GM18526 (cell line): ENCODE data around the gene ECE1.

Source experiments
- POLR2A ChIP-seq: IDR thresholded peaks from 3 replicates; pipeline ENCODE4 v1.6.1; 2011; ENCODE audit not compliant: insufficient read length; ENCODE audit errors: extremely low read depth

Gene ECE1

DNA sequence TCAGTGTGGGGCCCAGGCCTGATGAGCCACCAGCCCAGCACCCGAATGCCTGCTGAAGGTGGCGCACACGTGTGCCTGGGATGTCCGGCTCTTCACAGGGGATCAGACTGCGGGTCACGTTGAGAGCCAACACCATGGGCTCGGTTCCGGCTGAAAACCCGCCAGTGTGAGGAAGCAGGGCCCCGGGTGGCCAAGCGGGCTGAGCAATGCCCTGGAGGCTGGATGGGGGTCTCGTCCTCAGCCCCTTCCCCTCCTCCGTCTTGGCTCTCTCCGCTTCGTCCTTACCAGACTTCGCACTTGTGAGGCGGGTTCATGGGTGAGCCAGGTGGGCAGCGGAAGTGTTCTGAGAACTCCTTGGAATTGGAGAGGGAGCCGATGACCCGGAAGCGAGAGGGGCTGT, 70.6 kb downstream of the ECE1 start:
- TF ChIP-seq POLR2A: no peak

DNA sequence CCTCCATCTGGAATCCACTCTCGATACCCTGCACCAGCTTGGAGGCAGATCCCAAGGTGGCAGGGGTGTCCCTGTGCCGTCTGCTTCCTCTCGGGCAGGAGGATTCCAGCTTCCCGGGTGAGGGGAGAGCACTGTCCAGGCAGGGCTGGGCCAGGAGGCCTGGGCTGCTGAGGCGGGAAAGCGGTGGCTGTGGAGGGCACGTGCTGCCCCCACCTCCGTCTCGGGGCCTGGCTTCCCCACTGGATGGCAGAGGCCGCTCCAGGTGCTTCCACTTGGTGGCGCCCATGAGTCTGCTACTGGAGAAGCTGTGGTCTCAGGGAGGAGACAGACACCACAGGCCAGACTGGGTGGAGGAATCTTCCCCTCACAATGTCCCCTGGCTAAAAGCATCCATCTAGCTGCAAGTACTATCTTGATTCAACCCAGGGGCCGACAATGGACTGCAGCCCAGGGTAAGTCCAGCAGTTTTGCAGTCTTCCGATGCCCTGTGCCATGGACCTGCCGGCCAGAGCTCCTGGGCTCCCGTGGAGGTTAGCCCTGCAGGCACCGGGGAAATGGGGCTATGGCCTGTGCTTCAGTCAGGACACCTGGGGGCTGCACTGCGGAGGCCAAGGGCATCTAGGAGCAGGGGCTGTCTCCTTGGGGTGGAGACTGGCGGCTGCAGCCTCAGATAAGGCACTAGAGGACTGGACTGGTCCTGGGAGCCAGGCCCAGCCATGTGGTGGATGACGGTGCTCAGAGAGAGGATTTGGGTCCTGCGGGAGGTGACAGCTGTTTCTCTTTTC, 72.3 kb downstream of the ECE1 start:
- no peak for TF ChIP-seq POLR2A

- no peak for TF ChIP-seq POLR2A
These were observed 73.1 kb downstream of the ECE1 start for GRCh38 chr1:21216835-21217811.

DNA sequence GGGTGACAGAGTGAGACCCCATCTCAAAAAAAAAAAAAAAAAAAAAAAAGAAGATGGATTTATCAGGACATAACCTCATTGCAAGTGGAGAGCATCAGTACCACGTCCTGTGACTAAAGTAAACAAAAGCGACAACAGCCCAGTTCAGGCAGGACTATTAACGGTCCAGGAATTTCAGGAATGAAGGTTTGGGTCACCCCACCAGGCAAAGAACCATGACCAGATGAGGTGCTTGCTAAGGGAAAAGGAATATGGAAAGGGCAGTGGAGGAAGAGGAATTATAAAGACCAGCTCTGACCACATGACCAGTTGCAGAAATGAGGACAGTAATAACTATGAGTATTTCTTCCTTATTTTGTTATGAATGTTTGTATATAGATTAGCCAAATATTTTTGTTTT, 78.1 kb downstream of the ECE1 start:
- no peak for TF ChIP-seq POLR2A

GRCh38 chr1:21206117-21206516, 84.1 kb downstream of the ECE1 start:
- TF ChIP-seq POLR2A: no peak

DNA sequence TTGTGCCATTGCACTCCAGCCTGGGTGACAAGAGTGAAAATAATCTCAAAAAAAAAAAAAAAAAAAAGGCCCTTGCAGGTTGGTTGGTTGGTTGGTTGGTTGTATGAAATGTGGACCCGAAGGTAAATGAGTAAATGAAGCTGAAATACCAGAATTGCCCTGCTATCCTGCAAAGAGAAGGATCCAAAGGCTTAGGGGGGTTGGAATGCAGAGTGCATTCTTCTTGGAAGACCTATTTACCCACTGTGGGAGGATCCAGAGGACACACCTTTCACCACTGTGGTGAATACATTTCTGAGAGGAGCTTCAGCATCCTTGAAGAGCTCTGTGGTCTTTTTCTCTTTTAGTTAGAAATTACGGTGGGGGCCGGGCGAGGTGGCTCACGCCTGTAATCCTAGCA, 84.8 kb downstream of the ECE1 start:
- TF ChIP-seq POLR2A: no peak

GRCh38 chr1:21201650-21202049, 88.6 kb downstream of the ECE1 start:
- TF ChIP-seq POLR2A: no peak

DNA sequence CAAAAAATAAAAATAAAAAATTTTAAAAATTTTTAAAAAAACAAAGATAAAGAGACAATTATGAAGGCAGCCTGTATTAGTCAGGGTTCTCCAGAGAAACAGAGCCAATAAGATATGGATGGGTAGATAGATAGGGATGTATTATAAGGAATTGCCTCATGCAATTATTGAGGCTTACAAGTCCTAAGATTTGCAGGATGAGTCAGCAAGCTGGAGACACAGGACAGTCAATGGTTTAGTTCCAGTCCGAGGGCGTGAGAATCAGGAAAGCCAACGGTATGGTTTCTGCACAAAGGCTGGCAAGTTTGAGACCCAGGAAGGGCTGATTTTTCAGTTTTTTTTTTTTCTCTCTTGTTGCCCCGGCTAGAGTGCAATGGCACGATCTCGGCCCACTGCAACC, 89.5 kb downstream of the ECE1 start:
- TF ChIP-seq POLR2A: no peak

DNA sequence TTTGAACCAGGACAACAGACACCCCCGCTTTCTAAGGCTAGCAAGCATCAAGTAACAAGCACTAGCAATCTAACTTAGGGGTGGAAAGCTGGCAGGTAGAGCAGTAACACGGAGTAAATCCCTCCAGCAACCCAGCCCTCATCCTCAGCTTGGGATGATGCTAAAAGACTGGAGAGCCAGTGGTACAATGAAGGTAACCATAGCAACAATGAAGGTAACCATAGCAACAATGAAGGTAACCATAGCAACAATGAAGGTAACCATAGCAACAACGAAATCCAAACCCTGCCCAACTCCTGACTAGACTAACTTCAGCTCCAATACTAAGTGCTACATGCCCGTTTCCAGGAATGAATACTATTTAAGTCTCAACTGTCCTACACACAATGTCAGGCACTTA, 91.3 kb downstream of the ECE1 start:
- no peak for TF ChIP-seq POLR2A

GRCh38 chr1:21192871-21193270, 97.4 kb downstream of the ECE1 start:
- no peak for TF ChIP-seq POLR2A

- no peak for TF ChIP-seq POLR2A
These were observed 98.0 kb downstream of the ECE1 start for GRCh38 chr1:21192284-21192683.

- no peak for TF ChIP-seq POLR2A
These were observed 100.3 kb downstream of the ECE1 start for GRCh38 chr1:21189906-21190500.

DNA sequence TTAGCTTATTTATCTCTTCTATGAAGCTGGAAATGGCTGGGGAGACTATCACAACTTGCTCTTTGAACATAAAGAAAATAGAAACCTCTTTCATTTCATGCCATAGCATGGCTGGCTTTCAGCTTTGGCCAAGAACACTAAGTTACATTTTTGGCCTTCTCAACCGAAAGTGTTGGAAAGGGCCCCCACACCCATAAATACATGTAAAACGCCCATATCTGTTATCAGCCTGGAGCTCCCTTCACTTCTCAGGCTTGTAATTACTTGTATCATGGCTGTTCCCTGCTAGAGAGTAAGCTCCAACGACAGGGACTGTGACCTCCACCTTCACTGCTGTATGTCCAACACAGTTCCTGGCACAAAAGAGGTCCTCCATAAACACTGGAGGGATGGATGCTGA, 100.8 kb downstream of the ECE1 start:
- no peak for TF ChIP-seq POLR2A

- TF ChIP-seq POLR2A: no peak
These were observed 102.0 kb downstream of the ECE1 start for GRCh38 chr1:21188235-21188634.

GRCh38 chr1:21185221-21185731, 105.0 kb downstream of the ECE1 start:
- TF ChIP-seq POLR2A: no peak

GRCh38 chr1:21184276-21184675, 106.0 kb downstream of the ECE1 start:
- TF ChIP-seq POLR2A: no peak

DNA sequence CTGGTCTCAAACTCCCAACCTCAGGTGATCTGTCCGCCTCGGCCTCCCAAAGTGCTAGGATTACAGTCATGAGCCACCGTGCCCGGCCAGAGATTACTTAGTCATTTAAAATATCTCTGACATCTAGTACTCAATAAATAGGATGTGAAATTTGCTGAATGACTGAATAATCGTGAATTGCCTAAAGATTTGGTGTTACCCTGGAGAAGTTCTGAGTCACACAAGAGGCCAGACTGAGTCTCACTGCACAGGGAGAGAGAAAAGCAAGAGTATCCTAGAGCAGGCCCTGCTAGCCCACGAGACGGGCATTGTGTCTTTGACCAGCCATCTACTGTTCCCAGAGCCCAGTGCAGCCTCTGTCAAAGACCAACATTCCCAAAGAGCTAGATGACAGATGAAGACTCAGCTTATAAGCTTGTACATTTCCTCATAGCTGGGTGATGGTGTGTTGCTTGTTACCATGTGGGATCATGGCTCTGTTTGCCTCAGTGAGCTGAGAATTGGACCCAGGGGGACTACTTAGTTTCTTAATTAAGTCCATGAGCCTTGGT, 108.0 kb downstream of the ECE1 start:
- TF ChIP-seq POLR2A: no peak
